ENCODE data around the gene BCLAF1. TPM values are rescaled to one million over a fixed set of nuclear protein-coding genes. Genes with fewer than 3 reads are reported as not detected.
"Not testable (repeated sequence)": the region's sequence is repeated elsewhere in the genome, so short reads cannot be mapped to it uniquely, and the experiment has no call there.

Gene BCLAF1
- total RNA-seq, 4 donors from 2014 or later = 108 to 252 (median 151) TPM

GRCh38 chr6:136225496-136225895 lies 64.2 kb downstream of the BCLAF1 start:
- Histone ChIP-seq H3K9me3 (no peaks in the 10 kb centered on the region), H3K36me3 (no peaks in the 10 kb centered on the region), H3K4me3 (no peak overlapping the region), H3K27me3 (no peaks in the 10 kb centered on the region), H3K4me1 (peaks cover 0 to 12% (median 2%) of the 10 kb centered on the region in 4 donors), H3K27ac (no peak overlapping the region)
- TF ChIP-seq POLR2A (IDR thresholded peaks at IDR 0.05) = no peak
- no peak for TF ChIP-seq EP300 (IDR thresholded peaks at IDR 0.05)
- TF ChIP-seq CTCF (IDR thresholded peaks at IDR 0.05) = no peak
- DNase-seq (ENCODE audit: low spot score in 2 of 2) = no peak
- WGBS, 2 donors = 74 to 75% methylated on average over 5 of the region's 5 CpGs

- H3K4me1 ChIP-seq = peaks cover 0 to 11% (median 2%) of the 10 kb centered on the region in 4 donors
- DNase-seq (ENCODE audit: low spot score in 2 of 2); H3K27ac ChIP-seq; H3K9me3 ChIP-seq; H3K27me3 ChIP-seq; H3K36me3 ChIP-seq; H3K4me3 ChIP-seq: not testable (repeated sequence)
- WGBS, 2 donors = 92 to 93% methylated on average over 4 of the region's 4 CpGs
Observed at GRCh38 chr6:136224974-136225373, 64.7 kb downstream of the BCLAF1 start.

- DNase-seq (ENCODE audit: low spot score in 2 of 2) = no peak
- no peaks in the 10 kb centered on the region for H3K36me3 ChIP-seq
- no peak overlapping the region for H3K27ac ChIP-seq
- H3K4me1 ChIP-seq = no peaks in the 10 kb centered on the region
- WGBS, 2 donors = 85 to 86% methylated on average over 10 of the region's 10 CpGs
- no peaks in the 10 kb centered on the region for H3K27me3 ChIP-seq
- no peak for TF ChIP-seq EP300 (IDR thresholded peaks at IDR 0.05)
- no peak for TF ChIP-seq POLR2A (IDR thresholded peaks at IDR 0.05)
- no peak for TF ChIP-seq CTCF (IDR thresholded peaks at IDR 0.05)
- H3K4me3 ChIP-seq = no peak overlapping the region
- H3K9me3 ChIP-seq = peaks cover 0 to 2% (median 0%) of the 10 kb centered on the region in 4 donors
Observed at GRCh38 chr6:136216503-136217401, 72.9 kb downstream of the BCLAF1 start.

GRCh38 chr6:136213853-136214252 lies 75.8 kb downstream of the BCLAF1 start:
- no peak for DNase-seq (ENCODE audit: low spot score in 2 of 2)

GRCh38 chr6:136213012-136213539 lies 76.6 kb downstream of the BCLAF1 start:
- H3K9me3 ChIP-seq = no peaks in the 10 kb centered on the region
- H3K27ac ChIP-seq = no peak overlapping the region
- 83 to 91% methylated on average over 5 of the region's 5 CpGs for WGBS, 2 donors
- H3K4me3 ChIP-seq = no peak overlapping the region
- no peaks in the 10 kb centered on the region for H3K27me3 ChIP-seq
- TF ChIP-seq POLR2A (IDR thresholded peaks at IDR 0.05) (no peak), CTCF (IDR thresholded peaks at IDR 0.05) (no peak), EP300 (IDR thresholded peaks at IDR 0.05) (no peak)
- H3K36me3 ChIP-seq = no peaks in the 10 kb centered on the region
- DNase-seq (ENCODE audit: low spot score in 2 of 2) = no peak
- no peaks in the 10 kb centered on the region for H3K4me1 ChIP-seq

More at GRCh38 chr6:136213853-136214252, 75.8 kb downstream of the BCLAF1 start:
- H3K27me3 ChIP-seq = no peaks in the 10 kb centered on the region
- H3K4me1 ChIP-seq = no peaks in the 10 kb centered on the region
- H3K9me3 ChIP-seq = no peaks in the 10 kb centered on the region
- H3K27ac ChIP-seq = no peak overlapping the region
- H3K4me3 ChIP-seq = no peak overlapping the region
- no peaks in the 10 kb centered on the region for H3K36me3 ChIP-seq
- TF ChIP-seq EP300 (IDR thresholded peaks at IDR 0.05) (no peak), POLR2A (IDR thresholded peaks at IDR 0.05) (no peak), CTCF (IDR thresholded peaks at IDR 0.05) (no peak)

Measured in tibial nerve (tissue), 4 donors.